SK-N-SH (cell line): ENCODE data around the gene AKR1C1.

Source experiments
- ELF1 ChIP-seq: IDR thresholded peaks from 2 replicates; pipeline ENCODE4 v1.4.0; 2012
- EZH2phosphoT487 ChIP-seq: fragments of 200-600 bp; sonication (generic); IDR thresholded peaks from 2 replicates; pipeline ENCODE4 v1.6.1; 2017; ENCODE audit warnings: low read depth, mixed run types, mild to moderate bottlenecking, antibody characterized with exemption, moderate library complexity, borderline replicate concordance
- POLR2AphosphoS5 ChIP-seq: IDR thresholded peaks from 2 replicates; pipeline ENCODE4 v1.6.1; 2012; ENCODE audit warnings: low read depth, low read length
- TF ChIP-seq, protein P1 (sequence below): IDR thresholded peaks from 2 replicates; pipeline ENCODE4 v1.4.0; 2012; ENCODE audit warnings: low read depth
- TF ChIP-seq, protein P2 (sequence below): fragments of 200-600 bp; sonication (generic); IDR thresholded peaks from 2 replicates; pipeline ENCODE4 v1.6.1; 2017; ENCODE audit warnings: antibody characterized with exemption, mild to moderate bottlenecking, moderate library complexity
- TF ChIP-seq, protein P3 (sequence below): IDR thresholded peaks from 2 replicates; pipeline ENCODE4 v1.6.1; 2012; ENCODE audit warnings: mild to moderate bottlenecking, low read depth, low read length, moderate library complexity

DNA sequence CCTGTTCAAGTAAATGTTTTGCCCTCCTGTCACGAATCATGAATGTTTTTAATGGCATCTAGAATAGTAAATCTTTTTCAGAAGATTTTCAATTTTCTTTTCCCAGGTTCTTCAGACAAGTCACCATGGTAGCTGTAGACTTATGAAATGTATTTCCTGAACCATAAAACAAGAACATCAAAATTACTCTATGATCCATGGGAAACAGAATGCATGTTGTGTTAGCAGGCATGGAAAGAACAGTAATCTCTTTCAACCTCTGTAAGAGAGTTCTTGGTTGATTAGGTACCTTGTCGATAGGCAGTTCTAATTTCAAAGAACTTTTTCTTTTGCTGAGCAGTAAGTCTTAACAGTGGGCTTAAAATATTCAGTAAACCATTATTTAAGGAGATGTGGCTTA is 17.6 kb downstream of the AKR1C1 start:
- TF ChIP-seq, protein P1, sequence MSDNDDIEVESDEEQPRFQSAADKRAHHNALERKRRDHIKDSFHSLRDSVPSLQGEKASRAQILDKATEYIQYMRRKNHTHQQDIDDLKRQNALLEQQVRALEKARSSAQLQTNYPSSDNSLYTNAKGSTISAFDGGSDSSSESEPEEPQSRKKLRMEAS = no peak
- TF ChIP-seq EZH2phosphoT487 (no peak), POLR2AphosphoS5 (no peak), ELF1 (no peak)
- TF ChIP-seq, protein P2, sequence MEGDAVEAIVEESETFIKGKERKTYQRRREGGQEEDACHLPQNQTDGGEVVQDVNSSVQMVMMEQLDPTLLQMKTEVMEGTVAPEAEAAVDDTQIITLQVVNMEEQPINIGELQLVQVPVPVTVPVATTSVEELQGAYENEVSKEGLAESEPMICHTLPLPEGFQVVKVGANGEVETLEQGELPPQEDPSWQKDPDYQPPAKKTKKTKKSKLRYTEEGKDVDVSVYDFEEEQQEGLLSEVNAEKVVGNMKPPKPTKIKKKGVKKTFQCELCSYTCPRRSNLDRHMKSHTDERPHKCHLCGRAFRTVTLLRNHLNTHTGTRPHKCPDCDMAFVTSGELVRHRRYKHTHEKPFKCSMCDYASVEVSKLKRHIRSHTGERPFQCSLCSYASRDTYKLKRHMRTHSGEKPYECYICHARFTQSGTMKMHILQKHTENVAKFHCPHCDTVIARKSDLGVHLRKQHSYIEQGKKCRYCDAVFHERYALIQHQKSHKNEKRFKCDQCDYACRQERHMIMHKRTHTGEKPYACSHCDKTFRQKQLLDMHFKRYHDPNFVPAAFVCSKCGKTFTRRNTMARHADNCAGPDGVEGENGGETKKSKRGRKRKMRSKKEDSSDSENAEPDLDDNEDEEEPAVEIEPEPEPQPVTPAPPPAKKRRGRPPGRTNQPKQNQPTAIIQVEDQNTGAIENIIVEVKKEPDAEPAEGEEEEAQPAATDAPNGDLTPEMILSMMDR = no peak
- TF ChIP-seq, protein P3, sequence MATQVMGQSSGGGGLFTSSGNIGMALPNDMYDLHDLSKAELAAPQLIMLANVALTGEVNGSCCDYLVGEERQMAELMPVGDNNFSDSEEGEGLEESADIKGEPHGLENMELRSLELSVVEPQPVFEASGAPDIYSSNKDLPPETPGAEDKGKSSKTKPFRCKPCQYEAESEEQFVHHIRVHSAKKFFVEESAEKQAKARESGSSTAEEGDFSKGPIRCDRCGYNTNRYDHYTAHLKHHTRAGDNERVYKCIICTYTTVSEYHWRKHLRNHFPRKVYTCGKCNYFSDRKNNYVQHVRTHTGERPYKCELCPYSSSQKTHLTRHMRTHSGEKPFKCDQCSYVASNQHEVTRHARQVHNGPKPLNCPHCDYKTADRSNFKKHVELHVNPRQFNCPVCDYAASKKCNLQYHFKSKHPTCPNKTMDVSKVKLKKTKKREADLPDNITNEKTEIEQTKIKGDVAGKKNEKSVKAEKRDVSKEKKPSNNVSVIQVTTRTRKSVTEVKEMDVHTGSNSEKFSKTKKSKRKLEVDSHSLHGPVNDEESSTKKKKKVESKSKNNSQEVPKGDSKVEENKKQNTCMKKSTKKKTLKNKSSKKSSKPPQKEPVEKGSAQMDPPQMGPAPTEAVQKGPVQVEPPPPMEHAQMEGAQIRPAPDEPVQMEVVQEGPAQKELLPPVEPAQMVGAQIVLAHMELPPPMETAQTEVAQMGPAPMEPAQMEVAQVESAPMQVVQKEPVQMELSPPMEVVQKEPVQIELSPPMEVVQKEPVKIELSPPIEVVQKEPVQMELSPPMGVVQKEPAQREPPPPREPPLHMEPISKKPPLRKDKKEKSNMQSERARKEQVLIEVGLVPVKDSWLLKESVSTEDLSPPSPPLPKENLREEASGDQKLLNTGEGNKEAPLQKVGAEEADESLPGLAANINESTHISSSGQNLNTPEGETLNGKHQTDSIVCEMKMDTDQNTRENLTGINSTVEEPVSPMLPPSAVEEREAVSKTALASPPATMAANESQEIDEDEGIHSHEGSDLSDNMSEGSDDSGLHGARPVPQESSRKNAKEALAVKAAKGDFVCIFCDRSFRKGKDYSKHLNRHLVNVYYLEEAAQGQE = no peak
